Activated naive CD8-positive, alpha-beta T cell treated with anti-CD3 and anti-CD28 coated beads, Interleukin-2, amount 50 U/mL, for 24 hours (primary cell): ENCODE results near the gene FEZ2.

Experiments
- ATAC-seq: fragments of 150-1000 bp; cut with Tn5 transposase; one replicate; pipeline ENCODE4 v1.10.0; 2021
- DNase-seq: peaks from one replicate; pipeline ENCODE4 v3.0.0; 2021
- H3K27ac Mint-ChIP-seq: one replicate; pipeline ENCODE4 v1.8.0; 2021; ENCODE audit warnings: mild to moderate bottlenecking, mixed read lengths
- H3K27me3 Mint-ChIP-seq: one replicate; pipeline ENCODE4 v1.8.0; 2021; ENCODE audit warnings: mixed read lengths
- H3K36me3 Mint-ChIP-seq: one replicate; pipeline ENCODE4 v1.8.0; 2021; ENCODE audit warnings: low read depth, mixed read lengths
- H3K4me1 Mint-ChIP-seq: one replicate; pipeline ENCODE4 v1.8.0; 2021; ENCODE audit warnings: mixed read lengths
- H3K4me3 Mint-ChIP-seq: one replicate; pipeline ENCODE4 v1.8.0; 2021; ENCODE audit warnings: mild to moderate bottlenecking, moderate library complexity, mixed read lengths
- H3K9me3 Mint-ChIP-seq: one replicate; pipeline ENCODE4 v1.8.0; 2021; ENCODE audit warnings: mixed read lengths

The FEZ2 gene

GRCh38 chr2:36574560-36574959, 23.4 kb downstream of the FEZ2 start:
- Mint-ChIP-seq H3K9me3 (no peaks in the 10 kb centered on the region), H3K36me3 (peaks cover 60% of the 10 kb centered on the region)

GRCh38 chr2:36573165-36573564, 24.8 kb downstream of the FEZ2 start:
- peaks cover 48% of the 10 kb centered on the region for H3K36me3 Mint-ChIP-seq
- DNase-seq, result no peak
- H3K9me3 Mint-ChIP-seq, result no peaks in the 10 kb centered on the region
- H3K27me3 Mint-ChIP-seq, result no peaks in the 10 kb centered on the region
- H3K4me3 Mint-ChIP-seq, result no peak overlapping the region
- ATAC-seq, result no peak
- H3K4me1 Mint-ChIP-seq, result no peaks in the 10 kb centered on the region
- no peak overlapping the region for H3K27ac Mint-ChIP-seq

More at GRCh38 chr2:36574560-36574959, 23.4 kb downstream of the FEZ2 start:
- ATAC-seq (no peak), DNase-seq (no peak)
- Mint-ChIP-seq H3K4me3 (no peak overlapping the region), H3K4me1 (peaks cover 4% of the 10 kb centered on the region), H3K27ac (no peak overlapping the region), H3K27me3 (no peaks in the 10 kb centered on the region)

- Mint-ChIP-seq H3K36me3 (peaks cover 43% of the 10 kb centered on the region), H3K27ac (no peak overlapping the region), H3K27me3 (no peaks in the 10 kb centered on the region), H3K9me3 (no peaks in the 10 kb centered on the region), H3K4me3 (no peak overlapping the region), H3K4me1 (no peaks in the 10 kb centered on the region)
- ATAC-seq, result no peak
- DNase-seq, result no peak
Observed at GRCh38 chr2:36572719-36573059, 25.3 kb downstream of the FEZ2 start.

GRCh38 chr2:36572054-36572718, 25.8 kb downstream of the FEZ2 start:
- no peak for ATAC-seq
- no peak for DNase-seq
- H3K4me1 Mint-ChIP-seq, result no peaks in the 10 kb centered on the region
- H3K27me3 Mint-ChIP-seq, result no peaks in the 10 kb centered on the region
- peaks cover 39% of the 10 kb centered on the region for H3K36me3 Mint-ChIP-seq
- no peak overlapping the region for H3K27ac Mint-ChIP-seq
- no peak overlapping the region for H3K4me3 Mint-ChIP-seq
- no peaks in the 10 kb centered on the region for H3K9me3 Mint-ChIP-seq

GRCh38 chr2:36570416-36570815, 27.6 kb downstream of the FEZ2 start:
- Mint-ChIP-seq H3K4me1 (no peaks in the 10 kb centered on the region), H3K9me3 (no peaks in the 10 kb centered on the region), H3K36me3 (peaks cover 45% of the 10 kb centered on the region), H3K27ac (no peak overlapping the region), H3K4me3 (no peak overlapping the region), H3K27me3 (no peaks in the 10 kb centered on the region)
- ATAC-seq (no peak), DNase-seq (no peak)

- no peaks in the 10 kb centered on the region for H3K27me3 Mint-ChIP-seq
- no peaks in the 10 kb centered on the region for H3K9me3 Mint-ChIP-seq
- peaks cover 42% of the 10 kb centered on the region for H3K36me3 Mint-ChIP-seq
- H3K4me3 Mint-ChIP-seq, result no peak overlapping the region
- no peak overlapping the region for H3K27ac Mint-ChIP-seq
- no peaks in the 10 kb centered on the region for H3K4me1 Mint-ChIP-seq
- DNase-seq (no peak), ATAC-seq (no peak)
Observed at GRCh38 chr2:36569267-36569856, 28.6 kb downstream of the FEZ2 start.

GRCh38 chr2:36568516-36569246, 29.3 kb downstream of the FEZ2 start:
- H3K27ac Mint-ChIP-seq, result no peak overlapping the region
- no peak overlapping the region for H3K4me3 Mint-ChIP-seq
- H3K36me3 Mint-ChIP-seq, result peaks cover 40% of the 10 kb centered on the region
- no peaks in the 10 kb centered on the region for H3K9me3 Mint-ChIP-seq
- no peaks in the 10 kb centered on the region for H3K27me3 Mint-ChIP-seq
- H3K4me1 Mint-ChIP-seq, result no peaks in the 10 kb centered on the region
- no peak for ATAC-seq
- DNase-seq, result no peak

- Mint-ChIP-seq H3K36me3 (peaks cover 35% of the 10 kb centered on the region), H3K27ac (no peak overlapping the region), H3K9me3 (no peaks in the 10 kb centered on the region), H3K27me3 (no peaks in the 10 kb centered on the region), H3K4me3 (no peak overlapping the region), H3K4me1 (no peaks in the 10 kb centered on the region)
- ATAC-seq, result no peak
- no peak for DNase-seq
Observed at GRCh38 chr2:36567711-36568408, 30.1 kb downstream of the FEZ2 start.

GRCh38 chr2:36566887-36567286, 31.1 kb downstream of the FEZ2 start:
- no peaks in the 10 kb centered on the region for H3K27me3 Mint-ChIP-seq
- DNase-seq (no peak), ATAC-seq (no peak)
- no peak overlapping the region for H3K4me3 Mint-ChIP-seq
- H3K4me1 Mint-ChIP-seq, result no peaks in the 10 kb centered on the region
- no peak overlapping the region for H3K27ac Mint-ChIP-seq
- H3K36me3 Mint-ChIP-seq, result peaks cover 29% of the 10 kb centered on the region
- no peaks in the 10 kb centered on the region for H3K9me3 Mint-ChIP-seq

GRCh38 chr2:36565712-36566111, 32.3 kb downstream of the FEZ2 start:
- no peak overlapping the region for H3K4me3 Mint-ChIP-seq
- H3K4me1 Mint-ChIP-seq, result no peaks in the 10 kb centered on the region
- ATAC-seq, result no peak
- DNase-seq, result no peak
- H3K27me3 Mint-ChIP-seq, result no peaks in the 10 kb centered on the region
- no peak overlapping the region for H3K27ac Mint-ChIP-seq
- H3K36me3 Mint-ChIP-seq, result peaks cover 35% of the 10 kb centered on the region
- H3K9me3 Mint-ChIP-seq, result no peaks in the 10 kb centered on the region

- Mint-ChIP-seq H3K4me1 (no peaks in the 10 kb centered on the region), H3K27ac (no peak overlapping the region), H3K27me3 (no peaks in the 10 kb centered on the region), H3K36me3 (peaks cover 41% of the 10 kb centered on the region), H3K4me3 (no peak overlapping the region), H3K9me3 (no peaks in the 10 kb centered on the region)
- DNase-seq (no peak), ATAC-seq (no peak)
Observed at GRCh38 chr2:36564377-36564930, 33.5 kb downstream of the FEZ2 start.

- H3K4me1 Mint-ChIP-seq, result no peaks in the 10 kb centered on the region
- DNase-seq (no peak), ATAC-seq (no peak)
- no peak overlapping the region for H3K4me3 Mint-ChIP-seq
- H3K9me3 Mint-ChIP-seq, result no peaks in the 10 kb centered on the region
- H3K36me3 Mint-ChIP-seq, result peaks cover 39% of the 10 kb centered on the region
- no peak overlapping the region for H3K27ac Mint-ChIP-seq
- H3K27me3 Mint-ChIP-seq, result no peaks in the 10 kb centered on the region
Observed at GRCh38 chr2:36562973-36563532, 34.9 kb downstream of the FEZ2 start.

- ATAC-seq (no peak), DNase-seq (no peak)
- no peak overlapping the region for H3K27ac Mint-ChIP-seq
- H3K27me3 Mint-ChIP-seq, result no peaks in the 10 kb centered on the region
- H3K36me3 Mint-ChIP-seq, result peaks cover 39% of the 10 kb centered on the region
- no peaks in the 10 kb centered on the region for H3K4me1 Mint-ChIP-seq
- H3K9me3 Mint-ChIP-seq, result no peaks in the 10 kb centered on the region
- no peak overlapping the region for H3K4me3 Mint-ChIP-seq
Observed at GRCh38 chr2:36562240-36562639, 35.7 kb downstream of the FEZ2 start.

- H3K4me1 Mint-ChIP-seq, result no peaks in the 10 kb centered on the region
- ATAC-seq (no peak), DNase-seq (no peak)
- H3K4me3 Mint-ChIP-seq, result no peak overlapping the region
- no peak overlapping the region for H3K27ac Mint-ChIP-seq
- H3K9me3 Mint-ChIP-seq, result no peaks in the 10 kb centered on the region
- H3K27me3 Mint-ChIP-seq, result no peaks in the 10 kb centered on the region
- peaks cover 32% of the 10 kb centered on the region for H3K36me3 Mint-ChIP-seq
Observed at GRCh38 chr2:36561237-36561944, 36.6 kb downstream of the FEZ2 start.
